Gastroesophageal sphincter (tissue), 3 donors: ENCODE data around the gene THADA.

ENCODE experiments used
- EP300 ChIP-seq: sonication (generic); formaldehyde crosslinking; IDR thresholded peaks from one replicate; pipeline ENCODE4 v1.6.1; 2017; ENCODE audit warnings: antibody characterized with exemption, mild to moderate bottlenecking
- POLR2A ChIP-seq, 2 donors: fragments of 450-650 bp; IDR thresholded peaks; one replicate each; pipeline ENCODE4 v1.6.1; 2017; ENCODE audit warnings: antibody characterized with exemption in 2 of 2, mild to moderate bottlenecking in 2 of 2, moderate library complexity in 1 of 2
- POLR2AphosphoS5 ChIP-seq: sonication (generic); formaldehyde crosslinking; IDR thresholded peaks from one replicate; pipeline ENCODE4 v1.6.1; 2017; ENCODE audit warnings: antibody characterized with exemption
- TF ChIP-seq, protein P1 (sequence below), 4 experiments: fragments of 200-600 bp in 2 of 4; fragments of 450-650 bp in 2 of 4; sonication (generic) in 1 of 4; IDR thresholded peaks; one replicate each; pipeline ENCODE4 v1.5.1; 2017 to 2019; ENCODE audit warnings: antibody characterized with exemption in 4 of 4, mild to moderate bottlenecking in 2 of 4, moderate library complexity in 2 of 4

DNA sequence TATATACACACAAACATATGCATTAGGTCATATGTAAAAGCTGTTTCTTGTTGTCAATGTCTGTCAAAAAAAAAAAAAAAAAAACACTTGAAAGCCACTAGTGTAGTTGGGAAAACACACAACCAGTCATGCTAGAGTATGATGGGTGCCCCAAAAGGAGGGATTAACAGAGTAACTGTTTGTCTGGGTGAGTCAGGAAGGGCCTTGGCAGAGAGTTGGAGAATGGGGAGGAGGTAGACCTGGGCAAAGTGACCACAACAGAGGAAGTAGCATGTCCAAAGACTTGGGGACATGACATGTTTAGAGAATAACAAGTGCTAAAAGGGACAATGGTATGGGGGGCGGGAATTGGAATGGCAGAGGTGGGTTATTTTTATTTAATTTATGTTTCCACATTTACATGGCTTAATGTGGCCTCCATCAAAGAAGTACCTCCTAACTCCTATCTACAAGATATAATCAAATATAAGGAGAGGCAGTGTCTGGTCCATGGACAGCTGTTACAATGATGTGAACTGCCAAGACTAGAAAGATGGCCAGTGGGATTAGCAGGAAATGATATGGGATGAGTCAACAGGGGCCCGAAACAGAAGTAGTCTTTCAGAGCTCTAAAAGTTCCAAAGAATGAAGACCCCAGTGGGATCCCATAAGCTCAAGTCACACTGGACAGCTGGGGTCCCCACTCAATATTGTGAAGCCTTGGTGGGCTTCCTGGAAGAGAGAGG, 269.6 kb downstream of the THADA start:
- TF ChIP-seq, protein P1, sequence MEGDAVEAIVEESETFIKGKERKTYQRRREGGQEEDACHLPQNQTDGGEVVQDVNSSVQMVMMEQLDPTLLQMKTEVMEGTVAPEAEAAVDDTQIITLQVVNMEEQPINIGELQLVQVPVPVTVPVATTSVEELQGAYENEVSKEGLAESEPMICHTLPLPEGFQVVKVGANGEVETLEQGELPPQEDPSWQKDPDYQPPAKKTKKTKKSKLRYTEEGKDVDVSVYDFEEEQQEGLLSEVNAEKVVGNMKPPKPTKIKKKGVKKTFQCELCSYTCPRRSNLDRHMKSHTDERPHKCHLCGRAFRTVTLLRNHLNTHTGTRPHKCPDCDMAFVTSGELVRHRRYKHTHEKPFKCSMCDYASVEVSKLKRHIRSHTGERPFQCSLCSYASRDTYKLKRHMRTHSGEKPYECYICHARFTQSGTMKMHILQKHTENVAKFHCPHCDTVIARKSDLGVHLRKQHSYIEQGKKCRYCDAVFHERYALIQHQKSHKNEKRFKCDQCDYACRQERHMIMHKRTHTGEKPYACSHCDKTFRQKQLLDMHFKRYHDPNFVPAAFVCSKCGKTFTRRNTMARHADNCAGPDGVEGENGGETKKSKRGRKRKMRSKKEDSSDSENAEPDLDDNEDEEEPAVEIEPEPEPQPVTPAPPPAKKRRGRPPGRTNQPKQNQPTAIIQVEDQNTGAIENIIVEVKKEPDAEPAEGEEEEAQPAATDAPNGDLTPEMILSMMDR (IDR thresholded peaks at IDR 0.05), result no peak
- no peak for TF ChIP-seq POLR2AphosphoS5
- TF ChIP-seq POLR2A (IDR thresholded peaks at IDR 0.05), result no peak
- no peak for TF ChIP-seq EP300
